Muscle layer of colon (tissue), 2 donors: ENCODE data around the gene PID1.

Source experiments
- H3K27ac ChIP-seq: one replicate; pipeline ENCODE4 v1.7.0; 2013; ENCODE audit warnings: low read depth, mild to moderate bottlenecking, low read length, moderate library complexity
- H3K27me3 ChIP-seq, 2 donors: one replicate each; pipeline ENCODE4 v1.7.0; 2013; ENCODE audit warnings: low read length in 2 of 2, mild to moderate bottlenecking in 2 of 2; ENCODE audit not compliant: insufficient read depth in 2 of 2, control insufficient read depth in 1 of 2
- H3K36me3 ChIP-seq: one replicate; pipeline ENCODE4 v1.7.0; 2013; ENCODE audit warnings: mild to moderate bottlenecking, low read length; ENCODE audit not compliant: insufficient read depth
- H3K4me1 ChIP-seq: one replicate; pipeline ENCODE4 v1.7.0; 2013; ENCODE audit warnings: mild to moderate bottlenecking, low read length; ENCODE audit not compliant: insufficient read depth
- H3K4me3 ChIP-seq, 2 donors: one replicate each; pipeline ENCODE4 v1.7.0; 2013; ENCODE audit warnings: low read length in 2 of 2, low read depth in 1 of 2, mild to moderate bottlenecking in 1 of 2, moderate library complexity in 1 of 2
- H3K9ac ChIP-seq: one replicate; pipeline ENCODE4 v1.7.0; 2013; ENCODE audit warnings: low read length
- H3K9me3 ChIP-seq: one replicate; pipeline ENCODE4 v1.7.0; 2013; ENCODE audit warnings: mild to moderate bottlenecking, low read length
- donor health status: abdominal sarcoma.
- donor health status: Adenocarcinoma of cecum.

Gene PID1

GRCh38 chr2:229137639-229138038 lies 133.4 kb downstream of the PID1 start:
- H3K27ac ChIP-seq, result no peak overlapping the region
- no peaks in the 10 kb centered on the region for H3K9me3 ChIP-seq
- H3K27me3 ChIP-seq, result no peaks in the 10 kb centered on the region
- no peak overlapping the region for H3K9ac ChIP-seq
- no peaks in the 10 kb centered on the region for H3K4me1 ChIP-seq
- H3K4me3 ChIP-seq, result no peak overlapping the region
- H3K36me3 ChIP-seq, result no peaks in the 10 kb centered on the region

GRCh38 chr2:229137066-229137465 lies 134.0 kb downstream of the PID1 start:
- H3K36me3 ChIP-seq, result no peaks in the 10 kb centered on the region
- H3K9me3 ChIP-seq, result no peaks in the 10 kb centered on the region
- H3K4me1 ChIP-seq, result no peaks in the 10 kb centered on the region
- H3K4me3 ChIP-seq, result no peak overlapping the region
- no peak overlapping the region for H3K27ac ChIP-seq
- no peaks in the 10 kb centered on the region for H3K27me3 ChIP-seq
- no peak overlapping the region for H3K9ac ChIP-seq

GRCh38 chr2:229133155-229133772 lies 137.8 kb downstream of the PID1 start:
- Histone ChIP-seq H3K4me1 (peaks cover 4% of the 10 kb centered on the region), H3K9ac (no peak overlapping the region), H3K27ac (no peak overlapping the region), H3K27me3 (no peaks in the 10 kb centered on the region), H3K9me3 (no peaks in the 10 kb centered on the region), H3K4me3 (no peak overlapping the region), H3K36me3 (no peaks in the 10 kb centered on the region)

- no peaks in the 10 kb centered on the region for H3K36me3 ChIP-seq
- H3K27me3 ChIP-seq, result no peaks in the 10 kb centered on the region
- no peaks in the 10 kb centered on the region for H3K9me3 ChIP-seq
- no peak overlapping the region for H3K4me3 ChIP-seq
- H3K9ac ChIP-seq, result no peak overlapping the region
- peaks cover 4% of the 10 kb centered on the region for H3K4me1 ChIP-seq
- H3K27ac ChIP-seq, result no peak overlapping the region
Measured at GRCh38 chr2:229132236-229132635, 138.9 kb downstream of the PID1 start.

- Histone ChIP-seq H3K9me3 (no peaks in the 10 kb centered on the region), H3K9ac (no peak overlapping the region), H3K4me1 (peaks cover 4% of the 10 kb centered on the region), H3K36me3 (no peaks in the 10 kb centered on the region), H3K27me3 (no peaks in the 10 kb centered on the region), H3K27ac (no peak overlapping the region), H3K4me3 (no peak overlapping the region)
Measured at GRCh38 chr2:229130522-229130921, 140.6 kb downstream of the PID1 start.

GRCh38 chr2:229129738-229130371 lies 141.2 kb downstream of the PID1 start:
- Histone ChIP-seq H3K27ac (no peak overlapping the region), H3K9me3 (no peaks in the 10 kb centered on the region), H3K4me1 (peaks cover 4% of the 10 kb centered on the region), H3K27me3 (no peaks in the 10 kb centered on the region), H3K36me3 (no peaks in the 10 kb centered on the region), H3K9ac (no peak overlapping the region), H3K4me3 (no peak overlapping the region)

GRCh38 chr2:229127471-229127870 lies 143.6 kb downstream of the PID1 start:
- no peak overlapping the region for H3K27ac ChIP-seq
- H3K9ac ChIP-seq, result no peak overlapping the region
- H3K36me3 ChIP-seq, result no peaks in the 10 kb centered on the region
- H3K9me3 ChIP-seq, result no peaks in the 10 kb centered on the region
- H3K27me3 ChIP-seq, result no peaks in the 10 kb centered on the region
- no peak overlapping the region for H3K4me3 ChIP-seq
- H3K4me1 ChIP-seq, result peaks cover 4% of the 10 kb centered on the region

GRCh38 chr2:229126066-229126465 lies 145.0 kb downstream of the PID1 start:
- Histone ChIP-seq H3K4me1 (peaks cover 4% of the 10 kb centered on the region), H3K36me3 (no peaks in the 10 kb centered on the region), H3K9ac (no peak overlapping the region), H3K9me3 (no peaks in the 10 kb centered on the region), H3K27me3 (no peaks in the 10 kb centered on the region), H3K4me3 (no peak overlapping the region), H3K27ac (no peak overlapping the region)

GRCh38 chr2:229124136-229124535 lies 147.0 kb downstream of the PID1 start:
- Histone ChIP-seq H3K9ac (no peak overlapping the region), H3K27me3 (no peaks in the 10 kb centered on the region), H3K4me3 (no peak overlapping the region), H3K36me3 (no peaks in the 10 kb centered on the region), H3K9me3 (no peaks in the 10 kb centered on the region), H3K4me1 (no peaks in the 10 kb centered on the region), H3K27ac (no peak overlapping the region)

GRCh38 chr2:229118927-229119326 lies 152.2 kb downstream of the PID1 start:
- Histone ChIP-seq H3K9ac (no peak overlapping the region), H3K27ac (no peak overlapping the region), H3K4me3 (no peak overlapping the region)

GRCh38 chr2:229118336-229118735 lies 152.8 kb downstream of the PID1 start:
- Histone ChIP-seq H3K27ac (no peak overlapping the region), H3K9me3 (no peaks in the 10 kb centered on the region), H3K27me3 (no peaks in the 10 kb centered on the region), H3K4me1 (no peaks in the 10 kb centered on the region), H3K9ac (no peak overlapping the region), H3K4me3 (no peak overlapping the region), H3K36me3 (no peaks in the 10 kb centered on the region)

More at GRCh38 chr2:229118927-229119326, 152.2 kb downstream of the PID1 start:
- no peaks in the 10 kb centered on the region for H3K4me1 ChIP-seq
- no peaks in the 10 kb centered on the region for H3K36me3 ChIP-seq
- no peaks in the 10 kb centered on the region for H3K27me3 ChIP-seq
- no peaks in the 10 kb centered on the region for H3K9me3 ChIP-seq

- H3K36me3 ChIP-seq, result no peaks in the 10 kb centered on the region
- H3K27ac ChIP-seq, result no peak overlapping the region
- H3K9ac ChIP-seq, result no peak overlapping the region
- H3K4me3 ChIP-seq, result no peak overlapping the region
- no peaks in the 10 kb centered on the region for H3K9me3 ChIP-seq
- H3K4me1 ChIP-seq, result no peaks in the 10 kb centered on the region
- H3K27me3 ChIP-seq, result no peaks in the 10 kb centered on the region
Measured at GRCh38 chr2:229111744-229112143, 159.3 kb downstream of the PID1 start.
